NCI-H1436 (cell line): ENCODE measurements around the gene YPEL3.
A peak's percentile ranks its signal among the peaks of the same experiment; 100 is the strongest.

Source experiments
- DNase-seq: peaks from one replicate; lab custom pipeline; 2025; lab: John Stamatoyannopoulos, UW

Gene YPEL3

GRCh38 chr16:30068750-30069610, 27.0 kb downstream of the YPEL3 start:
- DNase-seq: no peak

- DNase-seq: no peak
Observed at GRCh38 chr16:30068333-30068732, 27.7 kb downstream of the YPEL3 start.

GRCh38 chr16:30067584-30067916, 28.5 kb downstream of the YPEL3 start:
- DNase-seq: no peak

GRCh38 chr16:30066761-30067583, 29.0 kb downstream of the YPEL3 start:
- DNase-seq: no peak

GRCh38 chr16:30065943-30066760, 29.9 kb downstream of the YPEL3 start:
- no peak for DNase-seq

GRCh38 chr16:30065102-30065942, 30.7 kb downstream of the YPEL3 start, which contains the start of gene ALDOA:
ALDOA (plus strand) TSS chr16:30065760; CDS start chr16:30066898, 1,138 bp downstream.
- peak; percentile 95 for DNase-seq

GRCh38 chr16:30064729-30065101, 31.3 kb downstream of the YPEL3 start:
- no peak for DNase-seq

GRCh38 chr16:30063893-30064728, 31.9 kb downstream of the YPEL3 start:
- DNase-seq: peak; percentile 70

- DNase-seq: no peak
Observed at GRCh38 chr16:30063278-30063892, 32.6 kb downstream of the YPEL3 start.

GRCh38 chr16:30060836-30061554, 35.0 kb downstream of the YPEL3 start:
- no peak for DNase-seq

- no peak for DNase-seq
Observed at GRCh38 chr16:30060346-30060745, 35.7 kb downstream of the YPEL3 start.

GRCh38 chr16:30054959-30055553, 41.0 kb downstream of the YPEL3 start:
- no peak for DNase-seq

- DNase-seq: no peak
Observed at GRCh38 chr16:30054451-30054850, 41.6 kb downstream of the YPEL3 start.

- DNase-seq: no peak
Observed at GRCh38 chr16:30053376-30054015, 42.5 kb downstream of the YPEL3 start.

- DNase-seq: peak; percentile 92
Observed at GRCh38 chr16:30052671-30053372, 43.2 kb downstream of the YPEL3 start.

GRCh38 chr16:30051518-30051917, 44.5 kb downstream of the YPEL3 start:
- no peak for DNase-seq

GRCh38 chr16:30049871-30050270, 46.1 kb downstream of the YPEL3 start:
- no peak for DNase-seq

GRCh38 chr16:30046588-30046987, 49.4 kb downstream of the YPEL3 start:
- no peak for DNase-seq
